Measurements from ENCODE around the gene EDC4. TPM values are rescaled to one million over a fixed set of nuclear protein-coding genes. Genes with fewer than 3 reads are reported as not detected.
A peak's percentile ranks its signal among the peaks of the same experiment; 100 is the strongest.

EDC4 gene
- total and polyA plus RNA-seq, 2 of the 13 experiments (the other 11 are each of a cell fraction or from before 2014, with no cell fraction given) = 51.4 to 59.1 TPM

DNA sequence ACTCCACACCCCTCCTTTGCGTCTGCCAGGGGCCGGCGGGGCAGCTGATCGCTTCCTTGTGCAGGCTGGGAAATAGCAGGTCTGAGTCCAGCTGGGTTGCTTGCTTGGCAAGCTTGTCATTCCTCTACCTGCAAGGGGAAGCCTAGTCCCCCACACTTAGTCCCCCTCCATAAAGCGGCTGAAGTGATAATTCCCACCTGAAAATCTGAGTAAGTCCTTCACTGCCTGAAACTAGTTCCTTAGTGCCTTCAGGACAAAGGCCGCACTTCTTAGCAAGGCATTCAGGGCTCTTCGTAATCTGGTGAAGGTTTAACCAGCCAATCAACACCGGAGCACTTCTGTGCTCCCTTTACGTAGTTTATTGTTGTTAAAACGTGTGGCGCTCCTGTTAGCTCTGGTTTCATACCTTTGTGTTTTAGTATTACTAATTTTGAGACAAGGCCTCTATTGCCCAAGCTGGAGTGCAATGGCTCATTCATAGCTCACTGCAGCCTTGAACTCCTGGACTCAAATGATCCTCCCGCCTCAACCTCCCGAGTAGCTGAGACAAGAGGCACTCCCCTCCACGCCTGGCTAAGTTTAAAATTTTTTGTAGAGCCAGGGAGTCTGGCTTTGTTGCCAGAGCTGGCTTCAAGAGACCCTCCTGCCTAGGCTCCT is 21.0 kb downstream of the EDC4 start (continued):
- TF ChIP-seq, protein P1, sequence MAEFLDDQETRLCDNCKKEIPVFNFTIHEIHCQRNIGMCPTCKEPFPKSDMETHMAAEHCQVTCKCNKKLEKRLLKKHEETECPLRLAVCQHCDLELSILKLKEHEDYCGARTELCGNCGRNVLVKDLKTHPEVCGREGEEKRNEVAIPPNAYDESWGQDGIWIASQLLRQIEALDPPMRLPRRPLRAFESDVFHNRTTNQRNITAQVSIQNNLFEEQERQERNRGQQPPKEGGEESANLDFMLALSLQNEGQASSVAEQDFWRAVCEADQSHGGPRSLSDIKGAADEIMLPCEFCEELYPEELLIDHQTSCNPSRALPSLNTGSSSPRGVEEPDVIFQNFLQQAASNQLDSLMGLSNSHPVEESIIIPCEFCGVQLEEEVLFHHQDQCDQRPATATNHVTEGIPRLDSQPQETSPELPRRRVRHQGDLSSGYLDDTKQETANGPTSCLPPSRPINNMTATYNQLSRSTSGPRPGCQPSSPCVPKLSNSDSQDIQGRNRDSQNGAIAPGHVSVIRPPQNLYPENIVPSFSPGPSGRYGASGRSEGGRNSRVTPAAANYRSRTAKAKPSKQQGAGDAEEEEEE (CRISPR knock-in tag; IDR thresholded peaks at IDR 0.05; ENCODE audit: borderline replicate concordance) = no peak
- TF ChIP-seq, protein P2, sequence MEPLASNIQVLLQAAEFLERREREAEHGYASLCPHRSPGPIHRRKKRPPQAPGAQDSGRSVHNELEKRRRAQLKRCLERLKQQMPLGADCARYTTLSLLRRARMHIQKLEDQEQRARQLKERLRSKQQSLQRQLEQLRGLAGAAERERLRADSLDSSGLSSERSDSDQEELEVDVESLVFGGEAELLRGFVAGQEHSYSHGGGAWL (CRISPR knock-in tag; IDR thresholded peaks at IDR 0.05) = 0 out of 2 replicates have a peak, but pooled peaks have one; percentile 11
- TF ChIP-seq, protein P3, sequence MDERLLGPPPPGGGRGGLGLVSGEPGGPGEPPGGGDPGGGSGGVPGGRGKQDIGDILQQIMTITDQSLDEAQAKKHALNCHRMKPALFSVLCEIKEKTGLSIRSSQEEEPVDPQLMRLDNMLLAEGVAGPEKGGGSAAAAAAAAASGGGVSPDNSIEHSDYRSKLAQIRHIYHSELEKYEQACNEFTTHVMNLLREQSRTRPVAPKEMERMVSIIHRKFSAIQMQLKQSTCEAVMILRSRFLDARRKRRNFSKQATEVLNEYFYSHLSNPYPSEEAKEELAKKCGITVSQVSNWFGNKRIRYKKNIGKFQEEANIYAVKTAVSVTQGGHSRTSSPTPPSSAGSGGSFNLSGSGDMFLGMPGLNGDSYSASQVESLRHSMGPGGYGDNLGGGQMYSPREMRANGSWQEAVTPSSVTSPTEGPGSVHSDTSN (CRISPR knock-in tag; IDR thresholded peaks at IDR 0.05) = no peak
- TF ChIP-seq U2AF1 (optimal IDR thresholded peaks at IDR 0.05; ENCODE audit: low read depth, low read length) (no peak), ZKSCAN8 (CRISPR knock-in tag; IDR thresholded peaks at IDR 0.05; ENCODE audit: borderline replicate concordance) (no peak), ZNF547 (CRISPR knock-in tag; IDR thresholded peaks at IDR 0.05) (peak; percentile 14; the same call in 1 of the 2 replicates), ZNF776 (CRISPR knock-in tag; IDR thresholded peaks at IDR 0.05) (no peak), CHCHD3 (CRISPR knock-in tag; IDR thresholded peaks at IDR 0.05) (0 out of 2 replicates have a peak, but pooled peaks have one; percentile 5), ZFYVE20 (CRISPR knock-in tag; IDR thresholded peaks at IDR 0.05; ENCODE audit: borderline replicate concordance, low read depth) (no peak), IKZF1 (IDR thresholded peaks at IDR 0.05) (no peak), RFX5 (IDR thresholded peaks at IDR 0.05; ENCODE audit: low read depth, low read length) (no peak), ZNF563 (CRISPR knock-in tag; IDR thresholded peaks at IDR 0.05) (no peak), HOXD1 (CRISPR knock-in tag; IDR thresholded peaks at IDR 0.05) (no peak), ZNF354B (CRISPR knock-in tag; IDR thresholded peaks at IDR 0.05) (0 out of 2 replicates have a peak, but pooled peaks have one; percentile 10), ZNF331 (CRISPR knock-in tag; IDR thresholded peaks at IDR 0.05) (no peak; the same call in 1 of the 2 replicates), ATF7-NPFF (CRISPR knock-in tag; IDR thresholded peaks at IDR 0.05; ENCODE audit: low read depth) (no peak), ZMYM4 (CRISPR knock-in tag; IDR thresholded peaks at IDR 0.05) (0 out of 2 replicates have a peak, but pooled peaks have one; percentile 17), MXD4 (CRISPR knock-in tag; IDR thresholded peaks at IDR 0.05) (no peak), SP4 (CRISPR knock-in tag; IDR thresholded peaks at IDR 0.05) (no peak)
- TF ChIP-seq, protein P4, sequence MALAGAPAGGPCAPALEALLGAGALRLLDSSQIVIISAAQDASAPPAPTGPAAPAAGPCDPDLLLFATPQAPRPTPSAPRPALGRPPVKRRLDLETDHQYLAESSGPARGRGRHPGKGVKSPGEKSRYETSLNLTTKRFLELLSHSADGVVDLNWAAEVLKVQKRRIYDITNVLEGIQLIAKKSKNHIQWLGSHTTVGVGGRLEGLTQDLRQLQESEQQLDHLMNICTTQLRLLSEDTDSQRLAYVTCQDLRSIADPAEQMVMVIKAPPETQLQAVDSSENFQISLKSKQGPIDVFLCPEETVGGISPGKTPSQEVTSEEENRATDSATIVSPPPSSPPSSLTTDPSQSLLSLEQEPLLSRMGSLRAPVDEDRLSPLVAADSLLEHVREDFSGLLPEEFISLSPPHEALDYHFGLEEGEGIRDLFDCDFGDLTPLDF (CRISPR knock-in tag; IDR thresholded peaks at IDR 0.05) = no peak
- TF ChIP-seq, protein P5, sequence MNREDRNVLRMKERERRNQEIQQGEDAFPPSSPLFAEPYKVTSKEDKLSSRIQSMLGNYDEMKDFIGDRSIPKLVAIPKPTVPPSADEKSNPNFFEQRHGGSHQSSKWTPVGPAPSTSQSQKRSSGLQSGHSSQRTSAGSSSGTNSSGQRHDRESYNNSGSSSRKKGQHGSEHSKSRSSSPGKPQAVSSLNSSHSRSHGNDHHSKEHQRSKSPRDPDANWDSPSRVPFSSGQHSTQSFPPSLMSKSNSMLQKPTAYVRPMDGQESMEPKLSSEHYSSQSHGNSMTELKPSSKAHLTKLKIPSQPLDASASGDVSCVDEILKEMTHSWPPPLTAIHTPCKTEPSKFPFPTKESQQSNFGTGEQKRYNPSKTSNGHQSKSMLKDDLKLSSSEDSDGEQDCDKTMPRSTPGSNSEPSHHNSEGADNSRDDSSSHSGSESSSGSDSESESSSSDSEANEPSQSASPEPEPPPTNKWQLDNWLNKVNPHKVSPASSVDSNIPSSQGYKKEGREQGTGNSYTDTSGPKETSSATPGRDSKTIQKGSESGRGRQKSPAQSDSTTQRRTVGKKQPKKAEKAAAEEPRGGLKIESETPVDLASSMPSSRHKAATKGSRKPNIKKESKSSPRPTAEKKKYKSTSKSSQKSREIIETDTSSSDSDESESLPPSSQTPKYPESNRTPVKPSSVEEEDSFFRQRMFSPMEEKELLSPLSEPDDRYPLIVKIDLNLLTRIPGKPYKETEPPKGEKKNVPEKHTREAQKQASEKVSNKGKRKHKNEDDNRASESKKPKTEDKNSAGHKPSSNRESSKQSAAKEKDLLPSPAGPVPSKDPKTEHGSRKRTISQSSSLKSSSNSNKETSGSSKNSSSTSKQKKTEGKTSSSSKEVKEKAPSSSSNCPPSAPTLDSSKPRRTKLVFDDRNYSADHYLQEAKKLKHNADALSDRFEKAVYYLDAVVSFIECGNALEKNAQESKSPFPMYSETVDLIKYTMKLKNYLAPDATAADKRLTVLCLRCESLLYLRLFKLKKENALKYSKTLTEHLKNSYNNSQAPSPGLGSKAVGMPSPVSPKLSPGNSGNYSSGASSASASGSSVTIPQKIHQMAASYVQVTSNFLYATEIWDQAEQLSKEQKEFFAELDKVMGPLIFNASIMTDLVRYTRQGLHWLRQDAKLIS (CRISPR knock-in tag; IDR thresholded peaks at IDR 0.05) = no peak
- TF ChIP-seq, protein P6, sequence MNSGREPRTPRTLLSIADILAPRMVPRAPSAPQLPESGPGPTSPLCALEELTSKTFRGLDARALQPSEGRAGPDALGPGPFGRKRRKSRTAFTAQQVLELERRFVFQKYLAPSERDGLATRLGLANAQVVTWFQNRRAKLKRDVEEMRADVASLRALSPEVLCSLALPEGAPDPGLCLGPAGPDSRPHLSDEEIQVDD (CRISPR knock-in tag; IDR thresholded peaks at IDR 0.05; ENCODE audit: borderline replicate concordance) = no peak
